HAP-1 (cell line): ENCODE results near the gene CCN5.
"Not testable (repeated sequence)": the region's sequence is repeated elsewhere in the genome, so short reads cannot be mapped to it uniquely, and the experiment has no call there.

Source experiments
- DNase-seq, 2 experiments: peaks; one replicate each; pipeline ENCODE4 v3.0.0-alpha.2; 2016 to 2020; ENCODE audit warnings: low spot score in 2 of 2
- H3K27me3 ChIP-seq: fragments of 250-450 bp; sonication (Bioruptor Pico); 2 replicates; pipeline ENCODE4 v1.5.1; 2020; ENCODE audit warnings: low read depth, mild to moderate bottlenecking, moderate library complexity
- H3K36me3 ChIP-seq: fragments of 250-450 bp; sonication (Bioruptor Pico); replicated peaks from 2 replicates; pipeline ENCODE4 v1.5.1; 2020; ENCODE audit warnings: mild to moderate bottlenecking
- H3K4me1 ChIP-seq: fragments of 250-450 bp; sonication (Bioruptor Pico); 2 replicates; pipeline ENCODE4 v1.5.1; 2020; ENCODE audit warnings: mild to moderate bottlenecking
- H3K4me3 ChIP-seq: fragments of 250-450 bp; sonication (Bioruptor Pico); 2 replicates; pipeline ENCODE4 v1.5.1; 2020; ENCODE audit warnings: mild to moderate bottlenecking, moderate library complexity
- H3K9me3 ChIP-seq: fragments of 250-450 bp; sonication (Bioruptor Pico); 2 replicates; pipeline ENCODE4 v1.5.1; 2020; ENCODE audit warnings: mild to moderate bottlenecking, moderate library complexity
- in situ Hi-C: fragments of 300-500 bp; cut with MboI; formaldehyde crosslinking; loops from 3 replicates; pipeline ENCODE4 v1.14.3; 2020; ENCODE audit warnings: low sequenced_read_pairs, inconsistent platforms, mixed read lengths

CCN5 gene

DNA sequence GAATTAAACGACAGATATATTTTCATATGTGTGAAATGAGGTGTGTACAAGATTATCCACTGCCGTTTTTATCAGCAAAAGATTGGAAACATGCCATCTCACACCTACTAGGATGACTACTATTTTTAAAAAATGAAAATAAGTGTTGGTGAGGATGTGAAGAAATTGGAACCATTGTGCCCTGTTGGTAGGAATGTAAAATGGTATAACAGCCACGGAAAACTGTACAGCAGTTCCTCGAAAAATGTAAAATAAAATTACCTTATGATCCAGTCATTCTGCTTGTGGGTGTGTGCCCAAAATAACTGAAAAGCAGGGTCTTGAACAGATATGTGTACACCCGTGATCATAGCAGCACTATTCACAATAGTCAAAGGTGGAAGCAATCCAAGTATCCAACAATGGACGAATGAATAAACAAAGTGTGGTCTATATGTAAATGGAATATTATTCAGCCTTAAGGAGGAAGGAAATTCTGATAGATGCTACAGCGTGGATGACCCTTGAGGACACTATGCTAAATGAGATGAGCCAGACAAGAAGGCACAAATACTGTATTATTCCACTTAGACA is 27.0 kb upstream of the CCN5 start:
- in situ Hi-C loops = loop anchor here (5.0 kb wide), 2 partner anchors 44 to 179 kb away; no protein-coding TSS in a partner anchor
- H3K4me3 ChIP-seq = no peak overlapping the region
- no peaks in the 10 kb centered on the region for H3K27me3 ChIP-seq
- H3K4me1 ChIP-seq = peaks cover 5% of the 10 kb centered on the region
- DNase-seq = no peak
- no peaks in the 10 kb centered on the region for H3K9me3 ChIP-seq
- no peaks in the 10 kb centered on the region for H3K36me3 ChIP-seq

DNA sequence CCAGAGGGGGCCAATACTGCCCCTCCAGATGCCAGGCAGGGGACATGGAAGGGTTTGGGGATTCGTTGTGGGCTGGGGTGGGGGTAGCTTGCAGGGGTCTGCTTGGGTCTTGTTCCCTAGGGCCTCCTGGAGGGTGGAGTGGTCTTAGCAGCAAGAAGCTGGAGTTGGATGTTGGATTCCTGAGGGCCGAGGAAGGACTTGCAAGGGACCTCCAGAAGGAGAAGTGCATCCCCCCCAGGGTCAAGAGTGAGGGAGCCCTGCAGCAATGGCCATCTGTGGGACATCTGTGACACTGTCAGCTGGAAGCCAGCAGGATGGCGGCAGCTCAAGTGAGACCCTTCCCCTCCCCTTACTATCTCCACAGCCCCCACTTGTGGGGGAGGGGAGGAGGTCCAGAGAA is 25.4 kb upstream of the CCN5 start:
- H3K27me3 ChIP-seq = no peaks in the 10 kb centered on the region
- H3K4me1 ChIP-seq = peaks cover 6% of the 10 kb centered on the region; the same call in 1 of the 2 replicates
- no peaks in the 10 kb centered on the region for H3K9me3 ChIP-seq
- in situ Hi-C loops = loop anchor here (5.0 kb wide), 2 partner anchors 42 to 177 kb away; no protein-coding TSS in a partner anchor
- no peak for DNase-seq
- H3K36me3 ChIP-seq = no peaks in the 10 kb centered on the region
- no peak overlapping the region for H3K4me3 ChIP-seq

DNA sequence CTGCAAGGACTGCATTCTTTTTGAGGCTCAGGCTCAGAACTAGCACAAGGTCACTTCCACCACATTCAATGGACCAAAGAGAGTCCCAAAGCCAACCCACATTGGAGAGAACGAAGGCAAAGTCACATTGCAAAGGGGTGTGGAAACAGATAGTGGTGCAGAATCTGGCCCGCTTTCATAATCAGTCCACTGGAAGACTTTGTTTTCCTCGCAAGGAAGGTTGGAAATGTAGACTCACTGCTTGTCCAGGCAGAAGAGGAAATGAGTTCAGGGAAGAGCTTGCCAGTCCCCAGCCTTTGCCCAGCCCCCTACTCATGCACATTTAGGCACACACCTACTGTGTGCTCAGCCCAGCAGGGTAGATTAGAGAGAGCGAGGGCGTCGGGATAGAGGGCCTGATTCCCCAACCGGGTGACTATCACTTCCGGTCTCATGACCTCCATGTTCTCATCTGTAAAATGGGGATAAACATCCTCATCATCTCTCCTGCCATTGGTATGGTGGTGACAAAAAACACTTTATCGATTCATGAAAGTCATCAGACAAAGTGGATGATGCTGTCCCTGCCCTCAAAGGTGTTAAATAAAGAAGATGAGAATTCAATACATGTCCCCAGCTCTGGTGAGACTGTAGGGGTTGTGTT is 24.3 kb upstream of the CCN5 start:
- Histone ChIP-seq H3K9me3 (no peaks in the 10 kb centered on the region), H3K36me3 (no peaks in the 10 kb centered on the region), H3K27me3 (no peaks in the 10 kb centered on the region), H3K4me3 (no peak overlapping the region), H3K4me1 (peaks cover 6% of the 10 kb centered on the region)
- DNase-seq = no peak
- in situ Hi-C loops = no loop called here

DNA sequence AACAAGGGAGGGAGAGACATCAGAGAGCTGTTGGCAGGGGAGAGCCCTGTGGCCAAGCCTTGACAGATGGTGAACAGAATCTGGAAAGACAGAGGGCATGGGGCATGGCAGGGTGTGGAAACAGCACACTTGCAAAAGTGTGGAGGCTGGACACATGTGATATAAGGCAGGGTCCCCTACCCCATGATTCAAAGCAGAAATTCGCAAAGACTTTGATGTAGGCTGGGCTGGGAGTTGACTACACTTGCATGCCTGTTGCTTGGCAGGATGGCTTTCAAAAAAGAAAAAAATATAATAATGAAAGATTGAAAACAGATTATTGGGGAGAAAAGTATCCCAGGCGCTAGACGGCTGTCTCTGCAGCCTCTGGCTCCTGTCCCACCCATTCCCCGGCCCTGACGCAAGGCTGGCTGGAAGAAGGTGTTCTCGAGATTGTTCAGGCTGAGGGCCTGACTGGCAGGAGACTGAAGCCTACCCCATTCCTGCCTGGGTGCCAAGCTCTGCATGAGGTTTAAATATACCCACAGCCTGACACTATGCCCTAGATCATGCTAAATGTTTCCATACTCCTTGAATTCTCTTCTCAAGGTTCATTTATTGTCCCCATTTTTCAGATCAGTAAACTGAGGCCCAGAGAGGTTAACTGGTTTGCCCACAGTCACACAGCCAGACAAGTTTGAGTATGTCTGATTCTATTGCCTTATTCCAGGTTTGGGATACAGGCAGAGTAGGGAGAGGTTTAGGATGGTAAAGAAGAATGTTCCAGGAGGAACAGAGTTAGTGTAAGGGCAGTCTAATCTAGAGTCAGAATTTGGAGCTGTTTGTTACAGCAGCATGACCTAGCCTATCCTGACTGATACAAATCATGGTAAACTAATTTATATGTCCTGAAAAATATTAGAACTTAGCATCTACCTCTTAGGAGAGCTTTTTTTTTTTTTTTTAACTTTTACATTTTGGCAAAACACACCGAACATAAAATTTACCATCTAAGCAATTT is 23.4 kb upstream of the CCN5 start:
- no peaks in the 10 kb centered on the region for H3K27me3 ChIP-seq
- in situ Hi-C loops = no loop called here
- H3K4me1 ChIP-seq = peaks cover 6% of the 10 kb centered on the region

DNA sequence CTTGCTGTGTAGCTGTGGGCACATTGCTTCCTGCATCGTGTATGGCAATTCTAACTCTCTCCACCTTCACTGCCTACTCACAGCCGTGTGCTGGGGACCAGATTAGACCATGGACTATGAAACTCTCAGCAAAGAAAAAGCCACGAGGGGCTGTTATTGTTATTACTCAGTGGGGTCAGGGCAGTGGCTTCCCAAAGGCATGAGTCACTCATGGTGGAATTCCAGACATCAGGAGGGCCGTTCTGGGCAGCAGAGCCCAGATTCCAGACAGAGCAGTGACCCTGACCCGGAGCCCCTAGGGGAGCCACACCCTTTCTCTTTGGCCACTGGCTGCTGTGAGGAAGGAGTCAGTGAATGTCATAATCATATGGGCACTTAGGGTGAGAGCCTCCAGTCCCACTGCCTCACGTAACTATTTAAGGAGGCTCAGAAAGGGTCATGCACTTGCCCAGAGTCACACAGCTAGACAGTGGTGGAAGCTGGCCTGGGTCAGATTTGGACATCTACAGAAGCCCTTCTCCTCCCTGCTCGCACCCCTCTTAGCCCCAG is 22.2 kb upstream of the CCN5 start:
- H3K27me3 ChIP-seq = no peaks in the 10 kb centered on the region
- no peaks in the 10 kb centered on the region for H3K36me3 ChIP-seq
- in situ Hi-C loops = no loop called here
- H3K9me3 ChIP-seq = no peaks in the 10 kb centered on the region
- peaks cover 6% of the 10 kb centered on the region for H3K4me1 ChIP-seq
- DNase-seq = peak in 1 of 2 experiments; percentile 24
- no peak overlapping the region for H3K4me3 ChIP-seq

More for the DNA sequence above, 23.4 kb upstream of the CCN5 start:
- no peak for DNase-seq
- H3K36me3 ChIP-seq = no peaks in the 10 kb centered on the region
- H3K9me3 ChIP-seq = no peaks in the 10 kb centered on the region
- H3K4me3 ChIP-seq = no peak overlapping the region

DNA sequence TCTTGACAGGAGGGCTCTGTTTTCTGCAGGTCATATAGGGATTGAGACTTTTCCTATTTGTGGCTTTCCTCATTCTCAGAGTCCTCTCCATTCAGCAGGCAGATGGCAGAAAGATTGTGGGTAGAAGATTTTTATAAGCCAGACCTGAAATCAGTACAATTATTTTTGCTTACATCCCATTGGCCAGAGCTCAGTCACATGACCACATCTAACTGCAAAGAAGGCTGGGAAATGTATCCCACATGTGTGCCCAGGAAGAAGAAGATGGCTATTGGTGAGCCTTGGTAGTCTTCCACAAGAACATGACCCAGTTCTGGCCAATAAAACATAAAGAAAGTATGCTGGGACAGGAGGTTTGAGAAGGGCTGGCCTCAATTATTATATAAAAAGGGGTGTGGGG is 21.5 kb upstream of the CCN5 start:
- H3K4me1 ChIP-seq = peaks cover 6% of the 10 kb centered on the region
- H3K9me3 ChIP-seq = no peaks in the 10 kb centered on the region
- in situ Hi-C loops = no loop called here
- no peak overlapping the region for H3K4me3 ChIP-seq
- no peaks in the 10 kb centered on the region for H3K27me3 ChIP-seq
- no peak for DNase-seq
- no peaks in the 10 kb centered on the region for H3K36me3 ChIP-seq

DNA sequence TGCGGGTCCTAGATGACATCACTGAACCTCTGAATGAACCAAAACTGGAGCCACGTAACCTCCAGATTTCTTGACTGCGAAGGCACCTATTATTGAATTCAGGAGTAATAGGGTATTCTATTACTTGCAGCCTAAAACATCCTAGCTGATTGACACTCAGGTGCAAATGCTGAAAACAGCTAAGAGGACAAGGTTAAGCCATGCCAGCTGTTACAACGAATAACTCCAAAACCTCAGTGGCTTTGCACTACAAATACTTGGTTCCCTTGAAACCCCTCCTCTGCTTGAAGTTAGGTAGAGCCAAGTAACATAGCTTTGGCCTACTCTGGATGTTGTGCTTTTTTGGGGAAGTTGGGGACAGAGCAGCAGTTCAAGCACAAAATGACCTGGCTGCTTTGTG is 21.0 kb upstream of the CCN5 start:
- Histone ChIP-seq H3K4me3 (no peak overlapping the region), H3K9me3 (no peaks in the 10 kb centered on the region), H3K4me1 (peaks cover 6% of the 10 kb centered on the region), H3K27me3 (no peaks in the 10 kb centered on the region), H3K36me3 (no peaks in the 10 kb centered on the region)
- no peak for DNase-seq
- in situ Hi-C loops = no loop called here

DNA sequence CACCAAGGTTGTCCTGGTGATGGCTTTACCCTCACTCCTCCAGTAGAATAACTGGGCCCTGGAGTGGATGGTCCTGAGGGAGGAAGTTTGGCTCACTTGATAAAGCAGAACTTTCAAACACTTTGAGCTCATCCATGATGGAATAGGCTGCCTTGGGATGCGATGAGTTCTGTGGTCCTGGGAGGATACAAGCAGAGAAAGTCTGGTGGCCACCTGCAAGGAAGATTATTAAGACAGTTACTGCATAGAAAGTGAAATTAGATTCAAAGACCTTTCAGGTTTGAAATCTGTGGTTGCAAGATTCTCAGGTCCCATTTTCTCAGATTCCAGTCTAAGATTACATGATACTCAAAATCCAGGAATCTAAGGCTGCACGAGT is 19.9 kb upstream of the CCN5 start:
- H3K4me3 ChIP-seq = no peak overlapping the region
- peaks cover 6% of the 10 kb centered on the region for H3K4me1 ChIP-seq
- in situ Hi-C loops = no loop called here
- no peaks in the 10 kb centered on the region for H3K27me3 ChIP-seq
- no peak for DNase-seq
- H3K36me3 ChIP-seq = no peaks in the 10 kb centered on the region
- H3K9me3 ChIP-seq = no peaks in the 10 kb centered on the region

DNA sequence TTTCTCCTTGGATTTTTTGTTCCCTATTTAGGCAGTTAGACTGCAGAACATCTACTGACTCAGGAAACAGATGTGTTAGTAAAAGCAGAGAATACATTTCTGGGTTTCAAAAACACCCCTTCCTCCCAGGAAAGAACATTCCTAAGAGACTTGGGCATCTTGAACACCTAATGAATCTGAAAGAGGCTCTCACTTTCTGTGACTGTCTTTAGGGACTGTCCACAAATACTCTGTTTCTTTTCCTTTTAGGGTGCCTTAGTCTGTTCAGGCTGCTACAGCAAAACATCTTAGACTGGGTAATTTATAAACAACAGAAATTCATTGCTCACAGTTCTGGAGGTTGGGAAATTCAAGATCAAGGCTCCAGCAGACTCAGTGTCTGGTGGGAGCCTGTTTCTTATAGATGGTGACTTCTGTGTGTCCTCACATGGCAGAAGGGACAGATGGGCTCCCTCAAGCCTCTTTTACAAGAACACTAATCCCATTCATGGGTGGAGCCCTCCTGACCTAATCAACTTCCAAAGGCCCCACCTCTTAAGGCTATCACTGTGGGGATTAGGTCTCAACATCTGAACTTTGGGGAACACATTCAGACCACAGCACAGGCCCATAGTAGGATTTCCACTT is 19.4 kb upstream of the CCN5 start:
- DNase-seq = no peak
- H3K4me3 ChIP-seq = no peak overlapping the region
- H3K36me3 ChIP-seq = no peaks in the 10 kb centered on the region
- no peaks in the 10 kb centered on the region for H3K9me3 ChIP-seq
- in situ Hi-C loops = no loop called here
- no peaks in the 10 kb centered on the region for H3K27me3 ChIP-seq
- peaks cover 6% of the 10 kb centered on the region for H3K4me1 ChIP-seq

DNA sequence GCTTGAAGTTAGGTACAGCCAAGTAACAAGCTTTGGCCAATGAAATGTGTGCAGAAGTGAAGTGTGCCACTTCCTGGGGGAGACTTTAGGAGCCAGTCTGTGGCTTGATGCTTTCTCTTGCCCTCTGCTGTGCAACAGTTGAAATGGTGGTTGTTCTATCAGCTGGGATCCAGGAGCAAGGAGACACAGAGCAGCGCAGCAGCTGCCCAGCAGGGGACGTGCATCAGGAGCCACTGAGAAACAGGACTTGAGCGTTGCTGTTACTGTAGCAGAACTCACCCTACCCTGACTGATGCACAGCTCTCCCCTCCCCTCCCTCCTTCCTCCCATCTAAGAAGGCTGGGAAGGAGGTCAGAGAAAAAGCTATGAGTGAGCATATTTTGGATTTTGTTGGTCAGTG is 18.9 kb upstream of the CCN5 start:
- Histone ChIP-seq H3K9me3 (no peaks in the 10 kb centered on the region), H3K4me3 (no peak overlapping the region), H3K27me3 (no peaks in the 10 kb centered on the region), H3K36me3 (no peaks in the 10 kb centered on the region), H3K4me1 (peaks cover 6% of the 10 kb centered on the region)
- no peak for DNase-seq
- in situ Hi-C loops = no loop called here

DNA sequence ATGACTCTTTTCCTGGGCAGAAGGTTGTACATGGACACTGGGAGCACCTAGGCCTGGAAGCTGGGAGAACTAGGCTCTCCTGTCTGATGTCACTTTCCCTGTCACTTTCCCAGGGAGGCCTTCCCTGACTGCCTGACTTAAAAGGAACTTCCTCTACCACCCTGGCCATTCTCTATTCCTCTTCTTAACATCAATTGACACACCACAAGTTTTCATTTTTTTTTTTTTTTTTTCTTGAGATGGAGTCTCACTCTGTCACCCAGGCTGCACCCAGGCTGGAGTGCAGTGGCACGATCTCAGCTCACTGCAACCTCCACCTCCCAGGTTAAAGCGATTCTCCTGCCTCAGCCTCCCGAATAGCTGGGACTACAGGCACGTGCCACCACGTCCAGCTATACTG is 18.1 kb upstream of the CCN5 start:
- H3K27me3 ChIP-seq = not testable (repeated sequence)

DNA sequence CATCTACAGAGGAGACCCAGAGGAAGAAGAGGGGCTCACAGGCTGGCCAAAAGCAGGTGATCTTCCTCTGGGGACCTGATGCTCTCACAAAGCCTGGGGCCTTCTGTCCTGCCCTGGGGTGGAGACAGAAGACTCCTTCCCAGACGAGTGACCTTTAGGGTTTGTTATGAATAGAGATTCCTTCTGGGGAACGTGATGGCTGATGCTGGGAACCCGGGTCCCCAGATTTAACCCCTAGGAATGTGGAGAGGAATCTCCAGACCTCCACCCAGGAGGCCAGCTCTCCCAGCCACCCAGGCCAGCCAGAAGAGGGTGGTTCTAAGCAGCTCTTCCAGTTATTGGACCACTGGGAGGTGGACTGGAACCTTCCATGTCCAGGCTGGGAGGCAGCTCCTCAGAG is 16.8 kb upstream of the CCN5 start:
- in situ Hi-C loops = no loop called here
- H3K4me1 ChIP-seq = no peaks in the 10 kb centered on the region; the same call in 1 of the 2 replicates
- no peaks in the 10 kb centered on the region for H3K36me3 ChIP-seq
- no peaks in the 10 kb centered on the region for H3K27me3 ChIP-seq
- DNase-seq = no peak
- H3K9me3 ChIP-seq = no peaks in the 10 kb centered on the region
- no peak overlapping the region for H3K4me3 ChIP-seq

More for the DNA sequence above, 18.1 kb upstream of the CCN5 start:
- in situ Hi-C loops, H3K9me3 ChIP-seq, H3K4me1 ChIP-seq, DNase-seq, H3K36me3 ChIP-seq, H3K4me3 ChIP-seq: not testable (repeated sequence)

DNA sequence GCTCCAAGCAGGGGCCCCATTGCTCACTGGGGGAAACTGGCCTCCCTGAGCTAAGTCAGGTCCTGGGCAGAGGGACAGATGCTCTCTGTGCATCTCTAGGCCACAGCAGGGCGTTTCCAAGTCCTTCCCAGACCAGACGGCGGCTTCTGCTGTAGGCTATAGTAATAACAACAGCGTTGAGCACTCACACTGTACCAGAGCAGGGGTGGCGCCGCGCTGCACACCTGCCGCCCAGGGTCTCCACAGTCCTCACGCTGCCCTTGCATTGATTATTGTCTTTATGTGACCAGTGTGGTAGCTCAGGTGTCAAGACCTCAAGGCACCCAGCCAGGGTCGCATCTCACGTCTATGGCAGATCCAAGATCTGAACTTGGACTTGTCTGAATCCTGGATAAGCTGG is 14.9 kb upstream of the CCN5 start:
- H3K9me3 ChIP-seq = no peaks in the 10 kb centered on the region
- no peaks in the 10 kb centered on the region; the same call in 1 of the 2 replicates for H3K4me1 ChIP-seq
- in situ Hi-C loops = no loop called here
- H3K36me3 ChIP-seq = no peaks in the 10 kb centered on the region
- no peak for DNase-seq
- no peak overlapping the region for H3K4me3 ChIP-seq
- H3K27me3 ChIP-seq = no peaks in the 10 kb centered on the region
